Activated CD4-positive, alpha-beta T cell treated with anti-CD3 and anti-CD28 coated beads for 36 hours (primary cell): ENCODE data around the gene TMEM225B. TPM values are rescaled to one million over a fixed set of nuclear protein-coding genes. Genes with fewer than 3 reads are reported as not detected.
"Not testable (repeated sequence)": the region's sequence is repeated elsewhere in the genome, so short reads cannot be mapped to it uniquely, and the experiment has no call there.

Experiments
- ATAC-seq: fragments of 200-7000 bp; cut with Tn5 transposase; one replicate; pipeline ENCODE4 v1.10.0; 2021; ENCODE audit warnings: mild to moderate bottlenecking, moderate library complexity
- CTCF ChIA-PET: fragments of 350-600 bp; sonication (Branson Sonifier 250); formaldehyde crosslinking; loops from one replicate; lab custom pipeline; 2021; ENCODE audit warnings: antibody characterized with exemption; lab: Charles Lee
- POLR2A ChIA-PET: fragments of 350-600 bp; sonication (Branson Sonifier 250); formaldehyde crosslinking; loops from one replicate; lab custom pipeline; 2021; ENCODE audit warnings: antibody characterized with exemption, inconsistent platforms; lab: Charles Lee
- DNase-seq: peaks from one replicate; pipeline ENCODE4 v3.0.0-alpha.2; 2020
- H3K27ac Mint-ChIP-seq: one replicate; pipeline ENCODE4 v1.8.0; 2021; ENCODE audit warnings: mixed read lengths
- H3K27me3 Mint-ChIP-seq: one replicate; pipeline ENCODE4 v1.8.0; 2021; ENCODE audit warnings: mixed read lengths
- H3K36me3 Mint-ChIP-seq: one replicate; pipeline ENCODE4 v1.8.0; 2021; ENCODE audit warnings: low read depth, mixed read lengths
- H3K4me1 Mint-ChIP-seq: one replicate; pipeline ENCODE4 v1.8.0; 2021; ENCODE audit warnings: mixed read lengths
- H3K4me3 Mint-ChIP-seq: one replicate; pipeline ENCODE4 v1.8.0; 2021; ENCODE audit warnings: mild to moderate bottlenecking, moderate library complexity, mixed read lengths
- H3K9me3 Mint-ChIP-seq: one replicate; pipeline ENCODE4 v1.8.0; 2021; ENCODE audit warnings: low read depth, mixed read lengths
- intact Hi-C, 2 experiments: fragments of 100-400 bp; cut with DNase I in 1 of 2; cut with micrococcal nuclease in 1 of 2; formaldehyde crosslinking; loops; one replicate each; pipeline versions ENCODE4 v1.14.2 to v1.15.1; 2022 to 2024; cut with DNase I, micrococcal nuclease
- total RNA-seq, 2 experiments: library from RNA; stranded (reverse); gene quantifications; one replicate each; pipeline ENCODE4 v1.2.3, GENCODE V29; 2021

The TMEM225B gene
- under 1 TPM; 0.57 to 0.58 TPM for total RNA-seq

DNA sequence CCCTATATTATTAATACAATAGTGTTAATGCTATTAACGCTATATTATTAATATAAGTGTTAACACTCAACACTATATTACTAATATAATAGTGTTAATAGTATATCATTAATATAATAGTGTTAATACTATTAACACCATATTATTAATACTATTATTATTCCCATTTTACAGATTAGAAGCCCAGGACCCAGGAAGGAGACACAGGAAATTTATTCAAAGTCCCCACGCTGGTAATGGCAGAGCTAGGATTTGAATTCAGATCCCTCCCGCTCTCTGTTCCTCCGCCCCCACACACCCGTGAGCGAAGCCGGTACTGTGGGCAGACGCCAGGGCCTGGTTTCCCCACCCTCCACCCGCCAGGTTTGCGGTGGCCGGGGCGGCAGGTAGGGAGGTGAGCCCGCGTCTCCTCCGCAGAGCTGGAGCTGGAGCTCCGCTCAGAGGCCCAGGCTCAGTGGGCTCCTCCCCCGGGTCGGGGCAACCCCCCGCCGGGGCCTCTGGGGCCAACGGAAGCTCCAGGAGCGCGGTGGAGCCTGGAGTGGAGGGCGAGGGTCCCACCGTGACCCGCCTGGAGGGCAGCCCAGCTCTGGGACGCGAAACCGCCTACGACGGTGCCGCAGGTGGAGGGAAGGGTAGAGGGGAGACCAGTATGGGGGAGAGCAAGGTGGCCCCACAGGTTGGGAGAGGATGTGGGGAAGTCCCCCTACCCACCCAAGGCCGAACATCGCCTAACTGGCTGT is at the start of gene TMEM225B:
Gene TMEM225B (plus strand): TSS at position 506 of the 740 bp plus-strand sequence. CDS start 6,122 bp downstream, outside the sequence.
- Mint-ChIP-seq H3K4me1 (no peaks in the 10 kb centered on the region), H3K27ac (no peak within 1 kb of the TSS), H3K9me3 (no peaks in the 10 kb centered on the region), H3K36me3 (no peaks in the 10 kb centered on the region), H3K27me3 (no peaks in the 10 kb centered on the region), H3K4me3 (no peak within 1 kb of the TSS)
- ChIA-PET CTCF (interaction anchor here (0.5 to 1.0 kb wide), 2 partner anchors 17 to 40 kb away, joined by 3 read pairs; no protein-coding TSS in a partner anchor), POLR2A (interaction anchor here (0.6 kb wide), 1 partner anchor 579 kb away, joined by 3 read pairs; the partner anchor contains the start of gene GPC2)
- DNase-seq (peak; percentile 67), ATAC-seq (peak; percentile 10)
- intact Hi-C loops = no loop called here

DNA sequence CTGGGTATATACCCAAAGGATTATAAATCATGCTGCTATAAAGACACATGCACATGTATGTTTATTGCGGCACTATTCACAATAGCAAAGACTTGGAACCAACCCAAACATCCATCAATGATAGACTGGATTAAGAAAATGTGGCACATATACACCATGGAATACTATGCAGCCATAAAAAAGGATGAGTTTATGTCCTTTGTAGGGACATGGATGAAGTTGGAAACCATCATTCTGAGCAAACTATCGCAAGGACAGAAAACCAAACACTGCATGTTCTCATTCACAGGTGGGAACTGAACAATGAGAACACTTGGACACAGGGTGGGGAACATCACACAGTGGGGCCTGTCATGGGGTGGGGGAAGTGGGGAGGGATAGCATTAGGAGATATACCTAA is 48.5 kb upstream of the TMEM225B start:
- intact Hi-C loops, DNase-seq, POLR2A ChIA-PET, ATAC-seq, H3K27me3 Mint-ChIP-seq, H3K4me3 Mint-ChIP-seq, H3K27ac Mint-ChIP-seq, H3K9me3 Mint-ChIP-seq: not testable (repeated sequence)
- CTCF ChIA-PET = interaction anchor here (0.6 kb wide), 1 partner anchor 8 kb away, joined by 3 read pairs; no protein-coding TSS in a partner anchor
- peaks cover 30% of the 10 kb centered on the region for H3K36me3 Mint-ChIP-seq
- peaks cover 21% of the 10 kb centered on the region for H3K4me1 Mint-ChIP-seq

DNA sequence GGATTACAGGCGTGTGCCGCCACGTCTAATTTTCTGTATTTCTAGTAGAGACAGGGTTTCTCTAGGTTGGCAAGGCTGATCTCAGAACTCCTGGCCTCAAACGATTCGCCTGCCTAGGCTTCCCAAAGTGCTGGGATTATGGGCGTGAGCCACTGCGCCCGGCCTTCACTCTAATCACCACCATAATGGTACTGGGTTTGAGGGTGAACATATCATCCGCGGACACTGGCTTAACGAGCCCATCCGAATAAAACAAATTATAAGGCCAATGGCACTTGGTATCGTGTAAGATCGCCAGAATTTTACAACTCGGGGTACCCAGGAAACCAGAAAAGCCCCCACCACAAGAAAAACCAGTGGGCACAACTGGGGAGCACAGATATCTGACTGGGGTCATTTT is 46.7 kb upstream of the TMEM225B start:
- H3K27me3 Mint-ChIP-seq = no peaks in the 10 kb centered on the region
- ChIA-PET CTCF (interaction anchor here (1.3 kb wide), 1 partner anchor 17 kb away, joined by 3 read pairs; no protein-coding TSS in a partner anchor), POLR2A (no interaction called here)
- intact Hi-C loops = loop anchor here in 1 of 2 experiments (2.0 kb wide), 1 partner anchor 463 kb away; the partner anchor contains the start of gene ZKSCAN1
- H3K27ac Mint-ChIP-seq = peak overlapping the region; percentile 62
- no peak for DNase-seq
- H3K4me3 Mint-ChIP-seq = peak overlapping the region; percentile 75
- H3K9me3 Mint-ChIP-seq = peaks cover 9% of the 10 kb centered on the region
- peaks cover 27% of the 10 kb centered on the region for H3K4me1 Mint-ChIP-seq
- peaks cover 36% of the 10 kb centered on the region for H3K36me3 Mint-ChIP-seq
- ATAC-seq = no peak

DNA sequence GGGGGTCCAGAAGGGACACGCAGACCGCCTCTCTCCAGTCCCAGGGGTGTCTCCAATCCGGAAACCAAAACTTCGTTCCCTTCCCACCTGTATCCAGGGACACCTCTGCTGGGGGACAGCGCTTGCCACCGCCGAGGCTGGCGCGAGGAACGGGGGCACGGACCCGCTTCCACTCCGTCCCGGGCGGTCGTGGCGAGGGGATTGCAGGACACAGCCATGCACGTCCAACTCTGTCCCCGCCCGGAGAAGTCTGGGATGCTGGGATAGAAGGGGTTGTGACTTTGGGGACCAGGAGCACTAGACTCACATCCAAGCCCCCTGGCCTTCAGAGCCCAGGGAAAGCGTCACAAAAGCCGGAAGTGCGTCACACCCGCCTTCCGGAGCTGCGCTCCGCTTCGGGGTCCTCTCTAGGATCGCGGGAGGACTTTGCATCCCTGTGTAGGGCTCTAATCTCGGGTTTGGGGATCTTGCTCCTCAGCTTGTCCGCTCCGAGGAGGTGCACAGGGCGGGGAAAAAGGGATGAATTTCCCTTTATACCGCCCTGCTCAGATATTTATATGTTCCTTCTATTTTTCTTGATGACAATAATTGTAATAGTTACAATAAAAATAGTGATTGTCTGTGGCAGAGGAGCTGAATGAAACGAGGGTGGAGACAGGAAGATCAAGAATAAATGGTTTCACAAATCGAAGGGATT is 46.2 kb upstream of the TMEM225B start, which contains the start of gene FAM200A:
Gene FAM200A (minus strand): TSS at position 348 of the 697 bp plus-strand sequence. CDS start 3,707 bp downstream, outside the sequence.
- ATAC-seq (peak; percentile 99), DNase-seq (peak; percentile 92)
- ChIA-PET CTCF (no interaction called here), POLR2A (interaction anchor here (0.8 to 1.0 kb wide), 2 partner anchors 52 to 143 kb away, joined by 3 to 5 read pairs; partner anchors contain the start of genes BUD31 and ZNF394)
- peaks cover 30% of the 10 kb centered on the region for H3K4me1 Mint-ChIP-seq
- peak within 1 kb of the TSS; percentile 75 for H3K4me3 Mint-ChIP-seq
- H3K36me3 Mint-ChIP-seq = peaks cover 36% of the 10 kb centered on the region
- peak within 1 kb of the TSS; percentile 62 for H3K27ac Mint-ChIP-seq
- H3K27me3 Mint-ChIP-seq = no peaks in the 10 kb centered on the region
- H3K9me3 Mint-ChIP-seq = peaks cover 8% of the 10 kb centered on the region
- intact Hi-C loops = loop anchor here (1.0 to 2.0 kb wide), 5 partner anchors 48 to 463 kb away; partner anchors contain the start of genes ZKSCAN5 (in 2 of the 2), BUD31 (in 1 of the 2), PDAP1 (in 1 of the 2) and ZKSCAN1 (in 1 of the 2)

- H3K27ac Mint-ChIP-seq = no peak overlapping the region
- H3K27me3 Mint-ChIP-seq = no peaks in the 10 kb centered on the region
- no peak for ATAC-seq
- no peak overlapping the region for H3K4me3 Mint-ChIP-seq
- H3K4me1 Mint-ChIP-seq = peaks cover 36% of the 10 kb centered on the region
- intact Hi-C loops = no loop called here
- ChIA-PET POLR2A (no interaction called here), CTCF (no interaction called here)
- H3K9me3 Mint-ChIP-seq = peaks cover 5% of the 10 kb centered on the region
- peaks cover 38% of the 10 kb centered on the region for H3K36me3 Mint-ChIP-seq
- no peak for DNase-seq
Observed at GRCh38 chr7:99553039-99553438, 45.0 kb upstream of the TMEM225B start.

DNA sequence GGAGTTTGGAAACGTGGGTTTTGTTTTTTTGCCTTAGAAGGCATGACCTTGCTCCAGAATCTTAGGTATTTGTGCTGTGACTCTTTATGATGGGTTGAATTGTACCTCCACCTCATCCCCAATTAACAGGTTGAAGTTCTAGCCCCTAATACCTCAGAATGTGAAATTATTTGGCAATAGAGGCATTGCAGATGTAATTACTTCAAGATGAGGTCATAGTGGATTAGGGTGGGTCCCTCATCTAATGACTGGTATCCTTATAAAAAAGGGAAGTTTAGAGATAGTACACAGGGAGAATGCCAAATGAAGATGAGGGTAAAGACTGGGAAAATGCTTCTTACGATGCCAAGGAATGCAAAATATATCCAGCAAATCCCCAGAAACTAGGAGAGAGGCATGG is 43.1 kb upstream of the TMEM225B start:
- intact Hi-C loops = loop anchor here in 1 of 2 experiments (5.0 kb wide), 2 partner anchors 228 to 527 kb away; partner anchors contain the start of genes ARPC1A and ZNF3
- DNase-seq = no peak
- Mint-ChIP-seq H3K36me3 (peaks cover 31% of the 10 kb centered on the region), H3K27ac (peak overlapping the region; percentile 4), H3K9me3 (no peaks in the 10 kb centered on the region), H3K4me1 (peaks cover 36% of the 10 kb centered on the region), H3K27me3 (no peaks in the 10 kb centered on the region), H3K4me3 (no peak overlapping the region)
- ChIA-PET POLR2A (no interaction called here), CTCF (no interaction called here)
- ATAC-seq = no peak

DNA sequence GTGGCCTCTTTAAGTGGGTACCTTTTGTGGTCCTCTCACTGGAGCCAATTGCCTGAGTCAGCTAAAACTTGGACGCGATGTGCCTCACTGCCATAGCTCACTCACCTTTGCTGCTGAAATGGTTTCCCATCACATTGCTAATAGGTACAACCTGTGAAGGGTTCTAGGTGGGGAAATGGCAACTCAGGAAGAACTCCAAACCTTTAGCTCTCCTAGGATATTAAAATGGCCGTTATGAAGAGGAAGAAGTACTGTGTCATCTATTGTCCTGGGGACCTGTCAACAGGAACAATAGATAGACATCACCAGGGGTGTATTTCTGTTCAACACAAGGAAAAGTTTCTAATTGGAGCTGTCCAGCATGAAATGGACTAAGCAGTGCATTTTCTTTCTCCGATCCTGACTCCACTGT is 40.9 kb upstream of the TMEM225B start:
- H3K9me3 Mint-ChIP-seq = no peaks in the 10 kb centered on the region
- H3K4me3 Mint-ChIP-seq = peak overlapping the region; percentile 94
- DNase-seq (no peak), ATAC-seq (no peak)
- H3K27ac Mint-ChIP-seq = peak overlapping the region; percentile 96
- H3K4me1 Mint-ChIP-seq = peaks cover 48% of the 10 kb centered on the region
- peaks cover 47% of the 10 kb centered on the region for H3K36me3 Mint-ChIP-seq
- intact Hi-C loops = loop anchor here in 1 of 2 experiments (5.0 kb wide), 2 partner anchors 230 to 525 kb away; partner anchors contain the start of genes ARPC1A and ZNF3
- H3K27me3 Mint-ChIP-seq = no peaks in the 10 kb centered on the region
- POLR2A ChIA-PET = interaction anchor here (0.6 kb wide), 2 partner anchors 47 to 1425 kb away, joined by 3 read pairs; no protein-coding TSS in a partner anchor
- CTCF ChIA-PET = interaction anchor here (0.5 to 1.6 kb wide), 9 partner anchors 8 to 1586 kb away, joined by 3 to 6 read pairs (median 3); partner anchors contain the start of genes GJC3, TMEM225B and ZKSCAN5

DNA sequence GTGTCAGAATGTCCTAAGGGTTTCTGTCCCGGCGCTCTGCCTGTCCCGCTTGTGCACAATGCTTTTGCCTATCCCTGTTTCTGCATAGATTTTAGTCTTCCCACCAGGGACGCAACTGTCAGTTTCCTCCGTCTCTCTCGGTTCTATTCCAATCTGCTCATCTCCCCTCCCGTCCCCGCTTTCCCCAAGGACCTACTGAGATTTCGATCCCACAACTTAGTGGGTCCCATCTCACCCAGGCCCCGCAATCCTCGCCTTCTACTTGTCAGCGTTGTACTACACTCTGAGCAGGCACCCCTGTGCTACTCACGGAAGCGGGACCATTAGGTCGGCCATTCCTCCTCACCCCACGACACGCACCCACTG is 40.1 kb upstream of the TMEM225B start:
- intact Hi-C loops = loop anchor here (1.0 to 5.0 kb wide), 10 partner anchors 54 to 524 kb away; partner anchors contain the start of genes ZNF789 (in 2 of the 2), ZSCAN25 (in 2 of the 2), ARPC1A (in 1 of the 2) and ARPC1B (in 1 of the 2)
- CTCF ChIA-PET = interaction anchor here (0.6 to 1.6 kb wide), 7 partner anchors 40 to 1587 kb away, joined by 3 to 6 read pairs (median 3); partner anchors contain the start of genes GJC3, TMEM225B and ZKSCAN5
- H3K4me1 Mint-ChIP-seq = peaks cover 50% of the 10 kb centered on the region

GRCh38 chr7:99558306-99559174 is 39.5 kb upstream of the TMEM225B start, which contains the start of gene ZNF655:
Gene ZNF655, plus strand, starts transcription at chr7:99558642. Its CDS starts 1,918 bp downstream, at chr7:99560560.
- Mint-ChIP-seq H3K9me3 (no peaks in the 10 kb centered on the region), H3K36me3 (peaks cover 52% of the 10 kb centered on the region), H3K27me3 (no peaks in the 10 kb centered on the region), H3K4me3 (peak within 1 kb of the TSS; percentile 94), H3K4me1 (peaks cover 49% of the 10 kb centered on the region), H3K27ac (peak within 1 kb of the TSS; percentile 96)
- ChIA-PET CTCF (interaction anchor here (0.6 to 1.6 kb wide), 4 partner anchors 18 to 356 kb away, joined by 3 to 6 read pairs (median 3); partner anchors contain the start of gene ZKSCAN5), POLR2A (interaction anchor here (0.6 to 1.9 kb wide), 8 partner anchors 54 to 369 kb away, joined by 3 to 10 read pairs (median 4); partner anchors contain the start of genes BUD31, PDAP1, TRIM4 and ZKSCAN5)
- ATAC-seq = peak; percentile 75
- DNase-seq = peak; percentile 90
- intact Hi-C loops = loop anchor here (1.0 to 5.0 kb wide), 10 partner anchors 54 to 524 kb away; partner anchors contain the start of genes ZNF789 (in 2 of the 2), ZSCAN25 (in 2 of the 2), ARPC1A (in 1 of the 2) and ARPC1B (in 1 of the 2)

More for the DNA sequence above, 40.1 kb upstream of the TMEM225B start:
- no peak for DNase-seq
- Mint-ChIP-seq H3K36me3 (peaks cover 54% of the 10 kb centered on the region), H3K27ac (peak overlapping the region; percentile 96), H3K27me3 (no peaks in the 10 kb centered on the region), H3K9me3 (no peaks in the 10 kb centered on the region), H3K4me3 (peak overlapping the region; percentile 94)
- POLR2A ChIA-PET = interaction anchor here (0.6 to 1.9 kb wide), 7 partner anchors 47 to 369 kb away, joined by 3 to 10 read pairs (median 3); partner anchors contain the start of genes BUD31, PDAP1, ZKSCAN5 and ZNF394
- ATAC-seq = peak; percentile 56
